Ovary (tissue), 9 donors: ENCODE data around the gene THSD4. TPM values are rescaled to one million over a fixed set of nuclear protein-coding genes. Genes with fewer than 3 reads are reported as not detected.

Experiments
- DNase-seq, 5 donors: peaks; one replicate each; pipeline ENCODE4 v3.0.0-alpha.2; 2019 to 2020
- H3K27ac ChIP-seq, 2 donors: fragments of 200-600 bp; one replicate each; pipeline versions ENCODE4 v1.5.1 to v1.8.0; 2019 to 2022
- H3K27me3 ChIP-seq: fragments of 200-600 bp; one replicate; pipeline ENCODE4 v1.8.0; 2022
- H3K36me3 ChIP-seq: fragments of 200-600 bp; sonication (generic); one replicate; pipeline ENCODE4 v1.5.1; 2019
- H3K4me1 ChIP-seq: one replicate; pipeline ENCODE4 v1.8.1; 2013; ENCODE audit warnings: mild to moderate bottlenecking, moderate library complexity; ENCODE audit not compliant: insufficient read depth
- H3K4me3 ChIP-seq: fragments of 200-600 bp; sonication (generic); one replicate; pipeline ENCODE4 v1.5.1; 2017
- H3K9me3 ChIP-seq, 2 donors: fragments of 200-600 bp in 1 of 2; sonication (generic) in 1 of 2; one replicate each; pipeline versions ENCODE4 v1.5.1 to v1.8.1; 2013 to 2019; ENCODE audit warnings: mild to moderate bottlenecking in 1 of 2, moderate library complexity in 1 of 2
- CTCF ChIP-seq, 3 donors: fragments of 450-650 bp in 2 of 3; fragments of 200-600 bp in 1 of 3; IDR thresholded peaks; one replicate each; pipeline versions ENCODE4 v1.5.1 to v1.8.0; 2016 to 2022; ENCODE audit warnings: antibody characterized with exemption in 3 of 3, mild to moderate bottlenecking in 1 of 3
- EP300 ChIP-seq: sonication (generic); formaldehyde crosslinking; IDR thresholded peaks from one replicate; pipeline ENCODE4 v1.6.1; 2017; ENCODE audit warnings: antibody characterized with exemption
- POLR2A ChIP-seq: fragments of 450-650 bp; IDR thresholded peaks from one replicate; pipeline ENCODE4 v1.6.1; 2017; ENCODE audit warnings: antibody characterized with exemption, mild to moderate bottlenecking, moderate library complexity
- WGBS, 3 donors: extraction: QIAGEN DNeasy Blood & Tissue Kit in 1 of 3; methylation state at CpG; one replicate each; pipeline versions ENCODE4 v1.1.5 to v1.1.7; 2013 to 2017; 5-methylcytosine and 5-hydroxymethylcytosine counted together
- intact Hi-C, 4 donors: fragments of 100-400 bp; cut with DNase I; formaldehyde crosslinking; loops; one replicate each; pipeline versions ENCODE4 v1.11.0 to v1.15.1; 2022 to 2023
- polyA plus RNA-seq, 2 donors: library from polyadenylated mRNA; stranded (reverse); fragments of 200-250 nt in 1 of 2; fragments of 350-450 nt in 1 of 2; fragmentation: Illumina TruSeq in 1 of 2; extraction: RNeasy Lipid Tissue Mini Kit (QIAGEN cat#74804) in 1 of 2; gene quantifications; one replicate each; pipeline ENCODE4 v1.2.3, GENCODE V29; 2013 to 2014
- total RNA-seq, 7 donors: library from RNA; depleted of rRNA in 2 of 7; stranded (reverse); fragments of >200 nt in 2 of 7; fragmentation: NEBNext Ultra II Directional in 3 of 7; extraction: Animal tissue kit (Norgen Biotek cat#: 25700) in 3 of 7; gene quantifications; one replicate each; pipeline versions ENCODE4 v1.1.0 to v1.2.4, GENCODE V29; 2016 to 2023
- donor health status: DM: no; HTN: no; CAD: no; lungs with moderate emphysema.
- donor health status: DM: no; HTN: no; CAD: no.
- donor health status: Bipolar disorder and iron deficiency.
- donor health status: DM: yes; HTN: yes; CAD: no.
- donor health status: DM: no; HTN: no; CAD: no.
- donor health status: DM: yes; HTN: yes; CAD: no.

THSD4 gene
- total and polyA plus RNA-seq, 9 donors, result 3.2 to 53.4 (median 13.5) TPM

GRCh38 chr15:71451130-71451529 is 335.9 kb downstream of the THSD4 start:
- Histone ChIP-seq H3K36me3 (no peaks in the 10 kb centered on the region), H3K9me3 (no peaks in the 10 kb centered on the region), H3K4me3 (no peak overlapping the region), H3K27me3 (no peaks in the 10 kb centered on the region), H3K4me1 (no peaks in the 10 kb centered on the region), H3K27ac (no peak overlapping the region)
- 82 to 94% (median 91%) methylated on average over 4 of the region's 4 CpGs for WGBS, 3 donors
- TF ChIP-seq CTCF (IDR thresholded peaks at IDR 0.05) (no peak), POLR2A (no peak), EP300 (no peak)
- intact Hi-C loops, result loop anchor here in 3 of 4 donors (5.0 to 10.0 kb wide), 2 partner anchors 281 to 284 kb away; no protein-coding TSS in a partner anchor
- no peak for DNase-seq

- Histone ChIP-seq H3K27ac (no peak overlapping the region), H3K36me3 (no peaks in the 10 kb centered on the region), H3K4me3 (no peak overlapping the region), H3K27me3 (no peaks in the 10 kb centered on the region), H3K4me1 (no peaks in the 10 kb centered on the region), H3K9me3 (no peaks in the 10 kb centered on the region)
- intact Hi-C loops, result loop anchor here in 3 of 4 donors (5.0 to 10.0 kb wide), 2 partner anchors 279 to 282 kb away; no protein-coding TSS in a partner anchor
- WGBS, 3 donors, result 95 to 99% (median 97%) methylated on average over 3 of the region's 3 CpGs
- TF ChIP-seq CTCF (IDR thresholded peaks at IDR 0.05), result no peak
- TF ChIP-seq EP300, result no peak
- no peak for TF ChIP-seq POLR2A
- DNase-seq, result no peak
Observed at GRCh38 chr15:71452893-71453292, 337.6 kb downstream of the THSD4 start.

GRCh38 chr15:71454462-71454996 is 339.3 kb downstream of the THSD4 start:
- no peaks in the 10 kb centered on the region for H3K9me3 ChIP-seq
- no peaks in the 10 kb centered on the region for H3K27me3 ChIP-seq
- 49 to 53% (median 50%) methylated on average over 6 of the region's 6 CpGs for WGBS, 3 donors
- DNase-seq, result no peak
- intact Hi-C loops, result loop anchor here in 3 of 4 donors (5.0 to 10.0 kb wide), 2 partner anchors 278 to 280 kb away; no protein-coding TSS in a partner anchor
- H3K4me1 ChIP-seq, result no peaks in the 10 kb centered on the region
- no peak overlapping the region for H3K27ac ChIP-seq
- no peak overlapping the region for H3K4me3 ChIP-seq
- H3K36me3 ChIP-seq, result no peaks in the 10 kb centered on the region
- TF ChIP-seq POLR2A (no peak), EP300 (no peak), CTCF (IDR thresholded peaks at IDR 0.05) (no peak)

- Histone ChIP-seq H3K27me3 (no peaks in the 10 kb centered on the region), H3K4me1 (no peaks in the 10 kb centered on the region), H3K4me3 (no peak overlapping the region), H3K27ac (no peak overlapping the region), H3K36me3 (no peaks in the 10 kb centered on the region), H3K9me3 (no peaks in the 10 kb centered on the region)
- no peak for DNase-seq
- WGBS, 3 donors, result 74 to 91% (median 91%) methylated on average over 3 of the region's 3 CpGs
- no peak for TF ChIP-seq CTCF (IDR thresholded peaks at IDR 0.05)
- no peak for TF ChIP-seq POLR2A
- intact Hi-C loops, result loop anchor here in 1 of 4 donors (10.0 kb wide), 1 partner anchor 280 kb away; no protein-coding TSS in a partner anchor
Observed at GRCh38 chr15:71455107-71455506, 339.8 kb downstream of the THSD4 start.
